ENCODE measurements around the gene NKAIN2.
"Not testable (repeated sequence)": the region's sequence is repeated elsewhere in the genome, so short reads cannot be mapped to it uniquely, and the experiment has no call there.

GRCh38 chr6:124737804-124738203 is 934.1 kb downstream of the NKAIN2 start:
- not testable (repeated sequence) for TF ChIP-seq CTCF, EP300, POLR2A (IDR thresholded peaks at IDR 0.05)

Measured in sigmoid colon (tissue), 4 donors.